ENCODE measurements around the gene UBB. TPM values are rescaled to one million over a fixed set of nuclear protein-coding genes. Genes with fewer than 3 reads are reported as not detected.
A peak's percentile ranks its signal among the peaks of the same experiment; 100 is the strongest.

UBB gene
- total and polyA plus RNA-seq, 4 donors = 2,014 to 2,831 (median 2,321) TPM

GRCh38 chr17:16349431-16349830 is 31.5 kb upstream of the UBB start:
- DNase-seq (ENCODE audit: low read depth in 4 of 6, low spot score in 6 of 6) = no peak
- no peak overlapping the region for H3K27ac ChIP-seq (ENCODE audit: low read depth, low read length)

GRCh38 chr17:16351831-16352230 is 29.1 kb upstream of the UBB start:
- H3K36me3 ChIP-seq (ENCODE audit: control insufficient read depth, insufficient read depth, low read length) = peaks cover 19% of the 10 kb centered on the region
- DNase-seq (ENCODE audit: low read depth in 4 of 6, low spot score in 6 of 6) = no peak
- H3K4me3 ChIP-seq (ENCODE audit: low read depth, low read length) = peak overlapping the region; percentile 49
- peak overlapping the region; percentile 78 for H3K27ac ChIP-seq (ENCODE audit: low read depth, low read length)
- WGBS (ENCODE audit: insufficient coverage) = 4% methylated on average over 4 of the region's 10 CpGs
- peaks cover 5% of the 10 kb centered on the region for H3K27me3 ChIP-seq (ENCODE audit: control insufficient read depth, insufficient read depth, low read length)
- H3K9me3 ChIP-seq (ENCODE audit: control insufficient read depth, insufficient read depth, low read length) = no peaks in the 10 kb centered on the region
- peaks cover 17% of the 10 kb centered on the region for H3K4me1 ChIP-seq (ENCODE audit: control insufficient read depth, insufficient read depth, low read length)

More at GRCh38 chr17:16349431-16349830, 31.5 kb upstream of the UBB start:
- H3K4me3 ChIP-seq (ENCODE audit: low read depth, low read length) = no peak overlapping the region
- no peaks in the 10 kb centered on the region for H3K9me3 ChIP-seq (ENCODE audit: control insufficient read depth, insufficient read depth, low read length)
- H3K36me3 ChIP-seq (ENCODE audit: control insufficient read depth, insufficient read depth, low read length) = peaks cover 28% of the 10 kb centered on the region
- WGBS (ENCODE audit: insufficient coverage) = 95% methylated on average over 5 of the region's 5 CpGs
- peaks cover 17% of the 10 kb centered on the region for H3K4me1 ChIP-seq (ENCODE audit: control insufficient read depth, insufficient read depth, low read length)
- peaks cover 5% of the 10 kb centered on the region for H3K27me3 ChIP-seq (ENCODE audit: control insufficient read depth, insufficient read depth, low read length)

DNA sequence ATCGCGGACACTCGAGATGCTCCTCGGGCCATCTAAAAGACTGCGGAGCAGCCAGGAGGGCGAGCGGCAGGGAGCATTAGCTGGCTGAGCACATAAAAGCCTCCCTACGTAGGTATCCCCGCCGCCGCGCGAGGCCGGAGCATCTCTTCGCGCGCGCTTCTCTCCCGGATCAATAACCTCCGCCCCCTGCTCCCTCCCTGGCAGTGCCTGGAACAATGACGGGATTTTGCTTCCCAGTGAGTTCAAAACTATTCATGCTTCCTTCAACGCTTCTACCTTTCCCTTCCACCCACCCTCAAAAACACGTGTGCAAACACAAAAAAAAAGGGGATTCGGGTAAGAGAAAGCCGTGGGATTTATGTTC is 28.6 kb upstream of the UBB start:
- DNase-seq (ENCODE audit: low read depth in 4 of 6, low spot score in 6 of 6) = peak in 2 of 6 donors; percentile 57 to 92
- Histone ChIP-seq H3K27ac (ENCODE audit: low read depth, low read length) (peak overlapping the region; percentile 78), H3K4me1 (ENCODE audit: control insufficient read depth, insufficient read depth, low read length) (peaks cover 17% of the 10 kb centered on the region), H3K4me3 (ENCODE audit: low read depth, low read length) (peak overlapping the region; percentile 49), H3K36me3 (ENCODE audit: control insufficient read depth, insufficient read depth, low read length) (peaks cover 16% of the 10 kb centered on the region), H3K27me3 (ENCODE audit: control insufficient read depth, insufficient read depth, low read length) (peaks cover 5% of the 10 kb centered on the region), H3K9me3 (ENCODE audit: control insufficient read depth, insufficient read depth, low read length) (no peaks in the 10 kb centered on the region)
- under 1% methylated on average over 24 of the region's 25 CpGs for WGBS (ENCODE audit: insufficient coverage)

DNA sequence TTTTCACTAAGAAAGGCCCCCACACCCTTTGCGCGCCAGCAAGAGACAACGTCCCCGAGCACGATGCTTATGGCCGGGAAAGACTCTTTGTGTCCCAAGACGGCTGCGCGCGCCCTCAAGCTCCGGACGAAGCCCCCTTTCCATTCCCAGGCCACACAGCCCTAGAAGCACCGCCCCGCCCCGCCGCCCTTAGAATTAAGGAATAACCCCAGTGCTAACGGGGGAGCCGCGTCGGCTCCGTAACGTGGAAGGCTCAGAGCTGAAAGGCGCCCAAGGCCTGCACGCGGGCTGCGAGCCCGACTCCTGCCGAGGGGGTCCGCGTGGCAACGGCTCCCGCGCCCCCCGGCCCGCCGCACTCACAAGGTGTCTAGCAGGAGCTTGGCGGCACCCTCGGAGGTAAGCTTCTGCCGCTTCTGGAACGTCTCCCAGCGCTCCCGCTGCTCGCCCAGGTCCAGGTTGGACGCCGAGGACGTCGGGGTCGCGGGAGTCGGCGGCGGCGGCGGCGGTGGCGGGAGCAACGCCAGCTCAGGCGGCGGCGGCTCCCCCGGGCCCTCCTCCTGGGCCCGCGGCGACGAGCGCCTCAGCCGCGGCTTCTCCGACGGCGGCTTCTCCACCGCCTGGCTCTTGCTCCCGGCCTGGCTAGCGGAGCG is 28.1 kb upstream of the UBB start:
- Histone ChIP-seq H3K36me3 (ENCODE audit: control insufficient read depth, insufficient read depth, low read length) (peaks cover 16% of the 10 kb centered on the region), H3K9me3 (ENCODE audit: control insufficient read depth, insufficient read depth, low read length) (no peaks in the 10 kb centered on the region), H3K4me1 (ENCODE audit: control insufficient read depth, insufficient read depth, low read length) (peaks cover 17% of the 10 kb centered on the region), H3K27ac (ENCODE audit: low read depth, low read length) (peak overlapping the region; percentile 78), H3K27me3 (ENCODE audit: control insufficient read depth, insufficient read depth, low read length) (peaks cover 5% of the 10 kb centered on the region), H3K4me3 (ENCODE audit: low read depth, low read length) (peak overlapping the region; percentile 49)
- WGBS (ENCODE audit: insufficient coverage) = under 1% methylated on average over 75 of the region's 75 CpGs
- DNase-seq (ENCODE audit: low read depth in 4 of 6, low spot score in 6 of 6) = peak; percentile 39 to 87 (median 52)

- H3K27me3 ChIP-seq (ENCODE audit: control insufficient read depth, insufficient read depth, low read length) = peaks cover 5% of the 10 kb centered on the region
- WGBS (ENCODE audit: insufficient coverage) = 10% methylated on average over 75 of the region's 83 CpGs
- H3K27ac ChIP-seq (ENCODE audit: low read depth, low read length) = peak within 1 kb of the TSS; percentile 78
Measured at GRCh38 chr17:16353317-16354174, 27.3 kb upstream of the UBB start, which contains the start of gene CENPV. CENPV (minus strand) TSS chr17:16353469; CDS start chr17:16353436, 33 bp downstream.

GRCh38 chr17:16354585-16354984 is 26.3 kb upstream of the UBB start:
- Histone ChIP-seq H3K4me3 (ENCODE audit: low read depth, low read length) (no peak overlapping the region), H3K27me3 (ENCODE audit: control insufficient read depth, insufficient read depth, low read length) (peaks cover 5% of the 10 kb centered on the region), H3K36me3 (ENCODE audit: control insufficient read depth, insufficient read depth, low read length) (peaks cover under 1% of the 10 kb centered on the region), H3K4me1 (ENCODE audit: control insufficient read depth, insufficient read depth, low read length) (peaks cover 17% of the 10 kb centered on the region), H3K27ac (ENCODE audit: low read depth, low read length) (no peak overlapping the region), H3K9me3 (ENCODE audit: control insufficient read depth, insufficient read depth, low read length) (no peaks in the 10 kb centered on the region)
- WGBS (ENCODE audit: insufficient coverage) = 83% methylated on average over 4 of the region's 14 CpGs
- no peak for DNase-seq (ENCODE audit: low read depth in 4 of 6, low spot score in 6 of 6)

More at GRCh38 chr17:16353317-16354174, 27.3 kb upstream of the UBB start, which contains the start of gene CENPV:
- peaks cover 10% of the 10 kb centered on the region for H3K36me3 ChIP-seq (ENCODE audit: control insufficient read depth, insufficient read depth, low read length)
- H3K4me1 ChIP-seq (ENCODE audit: control insufficient read depth, insufficient read depth, low read length) = peaks cover 17% of the 10 kb centered on the region
- H3K9me3 ChIP-seq (ENCODE audit: control insufficient read depth, insufficient read depth, low read length) = no peaks in the 10 kb centered on the region
- peak in 3 of 6 donors; percentile 29 to 85 (median 79) for DNase-seq (ENCODE audit: low read depth in 4 of 6, low spot score in 6 of 6)
- peak within 1 kb of the TSS; percentile 49 for H3K4me3 ChIP-seq (ENCODE audit: low read depth, low read length)

GRCh38 chr17:16358394-16358793 is 22.5 kb upstream of the UBB start:
- no peak overlapping the region for H3K27ac ChIP-seq (ENCODE audit: low read depth, low read length)
- H3K9me3 ChIP-seq (ENCODE audit: control insufficient read depth, insufficient read depth, low read length) = no peaks in the 10 kb centered on the region
- H3K27me3 ChIP-seq (ENCODE audit: control insufficient read depth, insufficient read depth, low read length) = no peaks in the 10 kb centered on the region
- H3K4me1 ChIP-seq (ENCODE audit: control insufficient read depth, insufficient read depth, low read length) = peaks cover 6% of the 10 kb centered on the region
- no peak overlapping the region for H3K4me3 ChIP-seq (ENCODE audit: low read depth, low read length)
- no peak for DNase-seq (ENCODE audit: low read depth in 4 of 6, low spot score in 6 of 6)
- H3K36me3 ChIP-seq (ENCODE audit: control insufficient read depth, insufficient read depth, low read length) = no peaks in the 10 kb centered on the region

- no peaks in the 10 kb centered on the region for H3K9me3 ChIP-seq (ENCODE audit: control insufficient read depth, insufficient read depth, low read length)
- no peaks in the 10 kb centered on the region for H3K27me3 ChIP-seq (ENCODE audit: control insufficient read depth, insufficient read depth, low read length)
- WGBS (ENCODE audit: insufficient coverage) = 83% methylated on average over 7 of the region's 8 CpGs
- no peak overlapping the region for H3K4me3 ChIP-seq (ENCODE audit: low read depth, low read length)
- H3K36me3 ChIP-seq (ENCODE audit: control insufficient read depth, insufficient read depth, low read length) = no peaks in the 10 kb centered on the region
- no peak overlapping the region for H3K27ac ChIP-seq (ENCODE audit: low read depth, low read length)
- DNase-seq (ENCODE audit: low read depth in 4 of 6, low spot score in 6 of 6) = no peak
- peaks cover 5% of the 10 kb centered on the region for H3K4me1 ChIP-seq (ENCODE audit: control insufficient read depth, insufficient read depth, low read length)
Measured at GRCh38 chr17:16361874-16362273, 19.0 kb upstream of the UBB start.

DNA sequence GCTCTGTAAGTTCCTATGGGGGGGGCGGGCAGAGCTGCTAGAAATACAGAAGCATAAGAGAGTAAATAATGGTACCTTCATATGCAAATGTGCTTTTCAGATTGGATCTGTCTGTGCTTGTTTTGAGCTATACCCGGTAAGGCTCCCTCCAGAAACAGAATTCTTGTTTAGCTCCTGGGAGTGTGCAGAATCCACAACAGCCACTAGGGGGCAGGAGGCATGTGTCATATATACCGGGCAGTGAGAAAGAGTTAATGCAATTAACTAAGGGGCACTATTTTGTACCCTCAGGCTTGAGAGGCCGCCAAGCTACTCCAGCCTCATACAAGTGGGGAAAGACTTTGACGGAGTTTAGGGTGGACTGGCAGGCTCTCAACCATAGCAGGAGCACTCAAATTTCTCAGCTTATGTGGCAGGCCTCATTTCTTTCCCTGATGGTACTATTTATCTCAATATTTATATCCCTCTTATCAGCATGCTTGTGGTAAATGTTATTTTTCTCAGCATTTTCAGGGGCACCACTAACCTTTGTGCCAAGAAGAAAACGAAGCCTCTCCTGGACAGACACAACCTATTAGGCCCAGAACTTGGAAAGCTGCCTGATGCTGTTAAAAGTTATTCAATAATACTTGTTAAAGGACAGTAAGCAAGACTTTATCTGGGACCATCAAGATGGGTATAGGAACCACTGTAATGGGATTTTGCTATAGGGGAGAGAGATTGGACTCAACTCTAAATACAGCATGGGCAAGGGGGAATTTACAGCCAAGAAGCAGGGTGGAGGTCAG is 16.9 kb upstream of the UBB start:
- peaks cover 5% of the 10 kb centered on the region for H3K4me1 ChIP-seq (ENCODE audit: control insufficient read depth, insufficient read depth, low read length)
- H3K36me3 ChIP-seq (ENCODE audit: control insufficient read depth, insufficient read depth, low read length) = no peaks in the 10 kb centered on the region
- DNase-seq (ENCODE audit: low read depth in 4 of 6, low spot score in 6 of 6) = peak in 4 of 6 donors; percentile 58 to 91 (median 80)
- H3K4me3 ChIP-seq (ENCODE audit: low read depth, low read length) = no peak overlapping the region
- H3K9me3 ChIP-seq (ENCODE audit: control insufficient read depth, insufficient read depth, low read length) = no peaks in the 10 kb centered on the region
- H3K27me3 ChIP-seq (ENCODE audit: control insufficient read depth, insufficient read depth, low read length) = no peaks in the 10 kb centered on the region
- WGBS (ENCODE audit: insufficient coverage) = 7% methylated on average over 3 of the region's 6 CpGs
- peak overlapping the region; percentile 10 for H3K27ac ChIP-seq (ENCODE audit: low read depth, low read length)
